Lung (tissue), 12 donors: ENCODE data around the gene BEAN1. TPM values are rescaled to one million over a fixed set of nuclear protein-coding genes. Genes with fewer than 3 reads are reported as not detected.

Experiments used
- ATAC-seq: fragments of 200-7000 bp; cut with Tn5 transposase; one replicate; pipeline ENCODE4 v1.9.1; 2020; ENCODE audit warnings: moderate number of reproducible peaks; ENCODE audit not compliant: insufficient read depth, low FRiP score
- DNase-seq, 3 donors: peaks; one replicate each; pipeline ENCODE4 v3.0.0-alpha.2; 2013 to 2017
- H3K27ac ChIP-seq, 2 donors: one replicate each; pipeline ENCODE4 v1.5.1; 2013; ENCODE audit warnings: mild to moderate bottlenecking in 2 of 2, moderate library complexity in 2 of 2, control low read depth in 1 of 2, inconsistent platforms in 1 of 2, low read depth in 1 of 2, low read length in 1 of 2
- H3K27me3 ChIP-seq, 3 donors: one replicate each; pipeline ENCODE4 v1.5.1; 2013; ENCODE audit warnings: low read length in 2 of 3; ENCODE audit not compliant: control insufficient read depth in 3 of 3, insufficient read depth in 3 of 3
- H3K36me3 ChIP-seq, 4 donors: one replicate each; pipeline ENCODE4 v1.5.1; 2013; ENCODE audit warnings: low read length in 4 of 4, mild to moderate bottlenecking in 1 of 4, moderate library complexity in 1 of 4; ENCODE audit not compliant: control insufficient read depth in 4 of 4, insufficient read depth in 4 of 4
- H3K4me1 ChIP-seq, 5 donors: one replicate each; pipeline ENCODE4 v1.5.1; 2013; ENCODE audit warnings: low read length in 5 of 5, mild to moderate bottlenecking in 2 of 5, moderate library complexity in 1 of 5; ENCODE audit not compliant: control insufficient read depth in 5 of 5, insufficient read depth in 5 of 5
- H3K4me3 ChIP-seq: one replicate; pipeline ENCODE4 v1.5.1; 2013; ENCODE audit warnings: mild to moderate bottlenecking, control low read depth, moderate library complexity
- H3K9ac ChIP-seq, 2 donors: one replicate each; pipeline ENCODE4 v1.5.1; 2013; ENCODE audit warnings: low read length in 2 of 2, control low read depth in 1 of 2; ENCODE audit not compliant: insufficient read depth in 1 of 2
- H3K9me3 ChIP-seq, 4 donors: one replicate each; pipeline ENCODE4 v1.5.1; 2013; ENCODE audit warnings: low read length in 3 of 4, mild to moderate bottlenecking in 1 of 4, moderate library complexity in 1 of 4; ENCODE audit not compliant: control insufficient read depth in 4 of 4, insufficient read depth in 3 of 4
- WGBS, 2 donors: extraction: QIAGEN DNeasy Blood & Tissue Kit; methylation state at CpG; one replicate each; pipeline ENCODE4 v1.1.7; 2013; 5-methylcytosine and 5-hydroxymethylcytosine counted together
- polyA plus RNA-seq, 2 donors: library from polyadenylated mRNA; stranded (reverse); fragments of 200-250 nt; gene quantifications; one replicate each; pipeline ENCODE4 v1.2.1, GENCODE V29; 2013
- total RNA-seq, 2 donors: library from RNA; depleted of rRNA in 1 of 2; stranded (reverse); fragments of >200 nt in 1 of 2; gene quantifications; one replicate each; pipeline ENCODE4 v1.2.1, GENCODE V29; 2014 to 2021
- TF ChIP-seq, protein P1 (sequence below): IDR thresholded peaks from 2 replicates; pipeline ENCODE4 v1.5.1; 2012; ENCODE audit warnings: mild to moderate bottlenecking; ENCODE audit errors: control extremely low read depth, extremely low read depth
- donor health status: control.
- donor health status: control.
- donor health status: Bipolar disorder and iron deficiency.
- donor health status: healthy.
- donor health status: DM: yes; HTN: yes; CAD: no.

Gene BEAN1
- total and polyA plus RNA-seq, 4 donors = 0.16 to 3.2 (median 0.25) TPM

DNA sequence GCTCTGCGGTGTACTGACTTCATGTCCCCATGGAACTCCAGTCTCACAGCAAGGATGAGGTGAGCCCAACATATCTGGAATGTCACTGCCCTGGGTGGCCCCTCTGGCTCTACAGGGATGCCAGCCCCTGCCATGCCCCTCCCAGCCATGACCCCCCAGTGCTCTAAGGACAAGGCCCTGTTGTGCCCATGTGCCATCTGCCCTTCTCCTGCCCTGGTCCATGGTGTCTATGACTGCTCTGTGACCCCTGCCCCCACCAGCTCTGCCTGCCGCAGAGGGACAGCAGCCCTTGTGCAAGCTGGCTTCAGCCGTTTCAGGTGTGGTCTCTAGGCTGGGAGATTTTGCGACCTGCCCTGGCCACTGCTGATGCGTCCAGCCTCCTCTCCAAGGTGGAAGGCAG is 82.5 kb downstream of the BEAN1 start:
- H3K27me3 ChIP-seq = no peaks in the 10 kb centered on the region
- ATAC-seq (no peak), DNase-seq (no peak)
- peaks cover 0 to 11% (median 1%) of the 10 kb centered on the region in 4 donors for H3K36me3 ChIP-seq
- WGBS, 2 donors = 95 to 96% methylated on average over 5 of the region's 5 CpGs
- no peaks in the 10 kb centered on the region for H3K9me3 ChIP-seq
- H3K4me1 ChIP-seq = peaks cover 5 to 29% (median 17%) of the 10 kb centered on the region in 5 donors
- H3K4me3 ChIP-seq = no peak overlapping the region
- TF ChIP-seq, protein P1, sequence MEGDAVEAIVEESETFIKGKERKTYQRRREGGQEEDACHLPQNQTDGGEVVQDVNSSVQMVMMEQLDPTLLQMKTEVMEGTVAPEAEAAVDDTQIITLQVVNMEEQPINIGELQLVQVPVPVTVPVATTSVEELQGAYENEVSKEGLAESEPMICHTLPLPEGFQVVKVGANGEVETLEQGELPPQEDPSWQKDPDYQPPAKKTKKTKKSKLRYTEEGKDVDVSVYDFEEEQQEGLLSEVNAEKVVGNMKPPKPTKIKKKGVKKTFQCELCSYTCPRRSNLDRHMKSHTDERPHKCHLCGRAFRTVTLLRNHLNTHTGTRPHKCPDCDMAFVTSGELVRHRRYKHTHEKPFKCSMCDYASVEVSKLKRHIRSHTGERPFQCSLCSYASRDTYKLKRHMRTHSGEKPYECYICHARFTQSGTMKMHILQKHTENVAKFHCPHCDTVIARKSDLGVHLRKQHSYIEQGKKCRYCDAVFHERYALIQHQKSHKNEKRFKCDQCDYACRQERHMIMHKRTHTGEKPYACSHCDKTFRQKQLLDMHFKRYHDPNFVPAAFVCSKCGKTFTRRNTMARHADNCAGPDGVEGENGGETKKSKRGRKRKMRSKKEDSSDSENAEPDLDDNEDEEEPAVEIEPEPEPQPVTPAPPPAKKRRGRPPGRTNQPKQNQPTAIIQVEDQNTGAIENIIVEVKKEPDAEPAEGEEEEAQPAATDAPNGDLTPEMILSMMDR = no peak
- H3K27ac ChIP-seq = peak overlapping the region in 1 of 2 donors; percentile 72
- no peak overlapping the region for H3K9ac ChIP-seq

DNA sequence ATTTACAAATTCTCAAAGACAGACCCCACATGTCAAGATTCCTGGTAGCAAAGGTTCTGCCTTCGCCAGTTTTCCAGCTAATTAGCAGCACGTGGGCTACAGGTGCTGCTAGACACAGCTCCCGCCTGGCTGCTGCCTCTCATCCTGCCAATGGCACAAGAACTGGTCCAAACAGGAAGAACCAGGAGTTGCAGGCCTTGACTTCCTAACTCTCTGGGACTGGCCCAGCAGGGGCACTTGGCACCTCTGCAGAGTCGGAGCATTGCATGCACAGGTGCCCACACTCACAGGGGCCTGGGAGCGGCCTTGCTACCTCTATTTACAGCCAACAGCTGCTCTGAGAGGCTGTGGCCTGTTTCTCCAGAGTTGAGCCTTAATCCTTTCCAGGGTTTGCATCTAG is 83.2 kb downstream of the BEAN1 start:
- H3K36me3 ChIP-seq = peaks cover 0 to 11% (median 1%) of the 10 kb centered on the region in 4 donors
- H3K4me1 ChIP-seq = peaks cover 5 to 32% (median 17%) of the 10 kb centered on the region in 5 donors
- H3K9ac ChIP-seq = no peak overlapping the region
- H3K4me3 ChIP-seq = no peak overlapping the region
- no peak for DNase-seq
- TF ChIP-seq, protein P1 = no peak
- 72 to 93% methylated on average over 5 of the region's 5 CpGs for WGBS, 2 donors
- H3K27me3 ChIP-seq = no peaks in the 10 kb centered on the region
- no peak for ATAC-seq
- H3K9me3 ChIP-seq = no peaks in the 10 kb centered on the region
- peak overlapping the region in 1 of 2 donors; percentile 46 for H3K27ac ChIP-seq

- peak in 2 of 3 donors; percentile 40 to 56 for DNase-seq
- Histone ChIP-seq H3K9me3 (no peaks in the 10 kb centered on the region), H3K27me3 (no peaks in the 10 kb centered on the region), H3K4me3 (no peak overlapping the region), H3K4me1 (peaks cover 6 to 38% (median 17%) of the 10 kb centered on the region in 5 donors), H3K27ac (peak overlapping the region; percentile 24 to 46), H3K36me3 (peaks cover 0 to 11% (median 1%) of the 10 kb centered on the region in 4 donors), H3K9ac (no peak overlapping the region)
- TF ChIP-seq, protein P1 = no peak
- no peak for ATAC-seq
- WGBS, 2 donors = 52 to 71% methylated on average over 12 of the region's 12 CpGs
These were observed 83.9 kb downstream of the BEAN1 start for GRCh38 chr16:66510711-66511601.
